Measurements from ENCODE around the gene TANGO6.
"Not testable (repeated sequence)": the region's sequence is repeated elsewhere in the genome, so short reads cannot be mapped to it uniquely, and the experiment has no call there.

TANGO6 gene

DNA sequence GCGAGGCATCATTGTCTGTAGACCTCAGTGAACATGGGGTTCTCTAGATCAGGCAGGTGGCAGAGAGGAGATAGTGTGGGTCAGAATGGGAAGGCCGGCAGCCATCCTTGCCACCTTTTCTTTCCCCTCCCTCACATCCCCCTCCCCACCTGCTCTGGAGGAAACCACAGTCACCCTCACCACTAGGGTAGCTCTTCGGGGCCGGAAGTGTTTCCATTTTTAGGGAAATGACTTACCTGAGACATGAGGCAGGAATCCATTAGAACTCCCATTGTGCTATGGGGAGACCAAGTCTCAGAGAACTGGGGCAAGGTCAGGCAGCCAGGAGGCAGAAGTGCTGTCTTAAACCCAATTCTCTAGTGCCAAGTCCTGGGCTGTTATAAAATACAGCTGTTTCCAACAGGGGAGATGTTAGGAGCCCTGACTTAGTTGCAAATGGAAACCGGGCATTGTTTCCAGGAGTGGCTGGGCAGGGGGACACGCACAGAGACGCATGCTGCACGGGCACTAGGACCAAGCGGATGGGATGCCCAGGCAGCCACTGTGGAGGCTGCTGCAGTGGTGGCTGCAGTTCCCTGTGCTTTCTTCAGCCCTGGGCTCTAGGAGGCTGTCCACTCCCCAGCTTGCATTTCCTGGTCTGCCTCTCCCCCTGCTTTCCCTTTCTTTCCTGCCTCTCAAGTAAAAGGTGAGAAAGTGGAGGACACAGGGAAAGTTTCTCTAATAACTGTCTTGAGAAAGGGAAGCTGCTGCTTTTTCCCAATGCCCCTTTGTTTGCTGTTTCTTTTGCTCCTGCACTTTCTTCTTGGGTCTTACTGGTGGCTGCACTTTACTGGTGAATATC lies 265.0 kb downstream of the TANGO6 start:
- DNase-seq: no peak

DNA sequence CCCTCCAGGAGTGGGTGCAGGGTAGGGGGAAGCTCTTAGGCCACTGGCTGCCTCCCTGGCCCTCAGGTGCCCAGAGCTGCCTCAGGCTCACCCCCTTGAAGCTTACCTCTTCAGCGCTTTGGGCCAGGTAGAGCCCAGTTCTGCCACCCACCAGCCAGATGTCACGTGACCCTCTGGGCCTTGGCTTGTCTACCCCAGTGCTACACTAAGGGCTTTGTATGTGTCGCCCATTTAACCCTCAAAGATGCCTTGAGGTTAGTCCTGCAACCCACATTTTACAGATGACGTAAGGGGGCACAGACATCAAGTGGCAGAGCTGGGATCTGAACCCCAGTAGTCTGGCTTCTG lies 265.5 kb downstream of the TANGO6 start:
- DNase-seq: no peak

DNA sequence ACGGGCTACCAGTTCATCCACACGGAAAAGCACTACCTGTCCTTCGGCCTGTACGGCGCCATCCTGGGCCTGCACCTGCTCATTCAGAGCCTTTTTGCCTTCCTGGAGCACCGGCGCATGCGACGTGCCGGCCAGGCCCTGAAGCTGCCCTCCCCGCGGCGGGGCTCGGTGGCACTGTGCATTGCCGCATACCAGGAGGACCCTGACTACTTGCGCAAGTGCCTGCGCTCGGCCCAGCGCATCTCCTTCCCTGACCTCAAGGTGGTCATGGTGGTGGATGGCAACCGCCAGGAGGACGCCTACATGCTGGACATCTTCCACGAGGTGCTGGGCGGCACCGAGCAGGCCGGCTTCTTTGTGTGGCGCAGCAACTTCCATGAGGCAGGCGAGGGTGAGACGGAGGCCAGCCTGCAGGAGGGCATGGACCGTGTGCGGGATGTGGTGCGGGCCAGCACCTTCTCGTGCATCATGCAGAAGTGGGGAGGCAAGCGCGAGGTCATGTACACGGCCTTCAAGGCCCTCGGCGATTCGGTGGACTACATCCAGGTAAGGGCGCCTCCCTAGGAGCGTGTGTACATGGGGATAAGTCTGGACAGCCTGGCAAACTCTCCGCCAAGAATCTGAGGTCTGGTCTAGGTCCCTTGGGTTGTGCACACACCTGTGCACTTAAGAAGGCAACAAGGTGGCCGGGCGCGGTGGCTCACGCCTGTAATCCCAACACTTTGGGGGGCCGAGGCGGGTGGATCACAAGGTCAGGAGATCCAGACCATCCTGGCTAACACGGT lies 266.3 kb downstream of the TANGO6 start:
- no peak for DNase-seq

DNA sequence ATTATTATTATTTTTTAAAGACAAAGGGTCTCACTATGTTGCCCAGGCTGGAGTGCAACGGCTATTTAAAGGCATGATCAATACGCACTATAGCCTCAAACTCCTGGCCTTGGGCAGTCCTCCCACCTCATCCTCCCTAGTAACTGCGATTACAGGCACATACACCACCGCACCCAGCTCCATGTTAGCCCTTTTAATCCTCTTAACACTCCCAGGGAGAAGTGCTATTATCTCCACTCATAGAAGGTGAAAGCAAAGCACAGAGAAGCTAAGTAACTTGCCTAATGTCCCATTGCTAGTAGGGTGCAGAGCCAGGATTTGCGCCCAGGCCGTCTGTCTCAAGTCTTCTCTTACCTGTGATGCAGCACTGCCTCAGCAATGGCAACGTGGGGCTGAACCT lies 267.1 kb downstream of the TANGO6 start:
- no peak for DNase-seq

DNA sequence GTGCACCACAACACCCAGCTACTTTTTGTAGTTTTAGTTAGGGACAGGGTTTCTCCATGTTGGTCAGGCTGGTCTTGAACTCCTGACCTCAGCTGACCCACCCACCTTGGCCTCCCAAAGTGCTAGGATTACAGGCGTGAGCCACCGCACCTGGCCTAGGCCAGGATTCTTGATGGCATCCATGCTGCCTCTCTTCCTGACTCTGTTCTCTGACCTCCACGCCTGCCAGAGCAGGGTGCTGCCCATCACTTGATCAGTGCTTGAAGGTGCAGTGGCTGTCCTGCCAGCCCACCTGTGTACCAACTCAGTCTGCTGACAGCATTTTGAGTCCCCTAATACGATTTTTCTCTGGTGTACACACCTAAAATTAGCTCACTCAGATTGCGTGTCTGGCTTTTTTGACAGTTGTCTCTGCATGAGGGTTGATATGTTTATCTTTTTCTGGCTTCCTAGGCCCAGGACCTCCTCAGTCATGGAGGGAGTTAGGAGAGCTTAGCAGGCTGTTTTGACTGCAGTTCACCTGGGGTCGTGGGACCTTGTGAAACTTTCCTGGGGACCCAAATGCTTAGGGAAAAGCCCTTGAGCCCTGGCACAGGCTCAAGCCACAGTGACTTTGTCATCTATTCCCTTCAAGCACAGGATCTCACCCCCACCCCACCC lies 268.0 kb downstream of the TANGO6 start:
- no peak for DNase-seq

DNA sequence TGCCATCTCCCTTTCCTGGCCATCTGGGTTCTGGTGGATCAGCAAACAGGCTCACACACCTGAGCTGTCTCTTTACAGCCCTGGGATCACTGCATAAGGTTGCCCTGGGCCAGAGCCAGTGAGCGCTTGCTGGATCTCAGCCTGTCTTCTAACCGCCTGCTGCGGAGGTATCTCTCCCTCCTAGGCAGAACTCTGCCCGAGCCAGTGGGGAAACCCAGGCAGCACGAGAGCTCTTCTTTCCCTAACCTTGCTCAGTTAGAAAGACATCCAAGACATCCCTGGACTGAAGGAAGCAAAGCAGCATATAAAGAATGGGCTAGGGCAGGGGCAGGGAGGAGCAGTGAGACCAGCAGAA lies 268.5 kb downstream of the TANGO6 start:
- no peak for DNase-seq

DNA sequence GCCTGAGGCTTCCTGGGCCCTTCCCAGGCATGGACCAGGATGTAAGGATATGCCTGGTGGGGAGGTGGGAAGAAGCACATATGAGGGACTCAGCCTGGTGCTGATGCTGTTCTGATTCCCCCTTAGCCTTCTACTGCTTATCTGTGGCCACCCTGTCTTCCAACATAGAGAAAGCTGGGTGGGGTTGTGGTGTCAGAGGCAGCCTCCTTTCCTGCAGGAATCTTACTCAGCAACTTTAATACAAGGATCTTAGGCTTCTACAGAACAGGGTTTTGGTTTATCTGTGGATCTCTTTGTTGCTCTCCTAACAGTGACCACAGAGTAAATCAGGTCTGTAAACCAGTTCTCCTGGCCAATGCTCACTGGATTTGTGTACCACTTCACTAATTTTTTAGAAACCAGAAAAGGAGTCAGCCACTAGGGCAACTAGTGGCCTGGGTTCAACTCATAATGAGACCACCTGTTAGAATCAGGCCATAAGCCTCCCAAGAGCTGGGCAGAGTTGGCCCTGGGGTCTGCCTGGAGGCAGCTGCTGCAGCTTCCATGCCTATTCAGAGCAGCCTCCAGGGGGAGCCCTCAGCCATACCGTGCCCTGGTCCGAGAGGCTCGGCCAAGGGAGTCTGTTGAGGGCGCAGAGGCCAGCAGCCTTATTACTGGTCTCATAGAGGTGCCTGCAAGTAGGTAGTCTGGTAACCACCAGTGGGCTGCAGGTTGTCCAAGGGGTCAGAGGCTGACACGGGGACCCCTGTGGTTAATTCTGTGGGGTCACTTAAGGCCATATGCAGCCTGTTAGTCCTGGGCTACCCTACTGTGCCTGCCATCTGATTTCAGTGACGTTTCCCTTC lies 269.2 kb downstream of the TANGO6 start:
- DNase-seq: peak; percentile 80

DNA sequence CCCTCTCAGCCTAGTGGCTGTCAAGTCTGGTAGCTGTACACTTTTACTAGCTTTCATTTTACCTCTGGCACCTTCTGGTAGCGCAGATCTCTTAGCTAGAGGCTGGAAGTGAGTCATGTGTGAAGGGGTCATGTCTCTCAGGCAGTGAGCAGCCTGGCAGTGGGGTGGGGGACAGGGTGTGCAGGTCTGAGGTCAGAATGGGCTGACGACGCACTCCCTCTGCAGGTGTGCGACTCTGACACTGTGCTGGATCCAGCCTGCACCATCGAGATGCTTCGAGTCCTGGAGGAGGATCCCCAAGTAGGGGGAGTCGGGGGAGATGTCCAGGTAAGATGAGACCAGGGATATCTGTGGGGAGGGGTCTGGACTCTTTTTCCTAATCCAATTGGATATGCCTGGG lies 269.9 kb downstream of the TANGO6 start:
- DNase-seq: no peak

DNA sequence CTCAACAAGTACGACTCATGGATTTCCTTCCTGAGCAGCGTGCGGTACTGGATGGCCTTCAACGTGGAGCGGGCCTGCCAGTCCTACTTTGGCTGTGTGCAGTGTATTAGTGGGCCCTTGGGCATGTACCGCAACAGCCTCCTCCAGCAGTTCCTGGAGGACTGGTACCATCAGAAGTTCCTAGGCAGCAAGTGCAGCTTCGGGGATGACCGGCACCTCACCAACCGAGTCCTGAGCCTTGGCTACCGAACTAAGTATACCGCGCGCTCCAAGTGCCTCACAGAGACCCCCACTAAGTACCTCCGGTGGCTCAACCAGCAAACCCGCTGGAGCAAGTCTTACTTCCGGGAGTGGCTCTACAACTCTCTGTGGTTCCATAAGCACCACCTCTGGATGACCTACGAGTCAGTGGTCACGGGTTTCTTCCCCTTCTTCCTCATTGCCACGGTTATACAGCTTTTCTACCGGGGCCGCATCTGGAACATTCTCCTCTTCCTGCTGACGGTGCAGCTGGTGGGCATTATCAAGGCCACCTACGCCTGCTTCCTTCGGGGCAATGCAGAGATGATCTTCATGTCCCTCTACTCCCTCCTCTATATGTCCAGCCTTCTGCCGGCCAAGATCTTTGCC lies 271.1 kb downstream of the TANGO6 start:
- no peak for DNase-seq

DNA sequence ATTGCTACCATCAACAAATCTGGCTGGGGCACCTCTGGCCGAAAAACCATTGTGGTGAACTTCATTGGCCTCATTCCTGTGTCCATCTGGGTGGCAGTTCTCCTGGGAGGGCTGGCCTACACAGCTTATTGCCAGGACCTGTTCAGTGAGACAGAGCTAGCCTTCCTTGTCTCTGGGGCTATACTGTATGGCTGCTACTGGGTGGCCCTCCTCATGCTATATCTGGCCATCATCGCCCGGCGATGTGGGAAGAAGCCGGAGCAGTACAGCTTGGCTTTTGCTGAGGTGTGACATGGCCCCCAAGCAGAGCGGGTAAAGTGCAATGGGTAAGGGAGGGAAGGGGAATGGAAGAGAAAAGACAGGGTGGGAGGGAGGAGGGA lies 271.6 kb downstream of the TANGO6 start:
- no peak for DNase-seq

DNA sequence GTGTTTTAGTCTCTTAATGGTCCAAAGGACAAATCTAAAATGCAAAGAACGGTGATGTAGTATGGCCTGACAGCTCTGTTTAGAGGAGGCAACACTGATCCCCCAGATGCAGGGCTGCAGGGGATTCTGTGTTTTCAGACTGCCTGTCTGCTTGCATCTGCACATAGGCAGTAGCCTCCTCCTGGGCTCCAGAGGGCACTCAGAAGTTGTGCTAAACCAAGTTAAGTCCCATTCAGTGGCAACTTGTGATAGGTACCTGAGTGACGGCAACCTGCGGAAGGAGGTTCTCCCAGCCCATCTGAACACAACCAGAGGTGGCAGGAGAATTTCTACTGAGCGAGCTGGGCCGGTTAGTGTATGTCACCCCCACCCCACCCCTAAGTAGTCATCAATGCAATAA lies 272.0 kb downstream of the TANGO6 start:
- no peak for DNase-seq

DNA sequence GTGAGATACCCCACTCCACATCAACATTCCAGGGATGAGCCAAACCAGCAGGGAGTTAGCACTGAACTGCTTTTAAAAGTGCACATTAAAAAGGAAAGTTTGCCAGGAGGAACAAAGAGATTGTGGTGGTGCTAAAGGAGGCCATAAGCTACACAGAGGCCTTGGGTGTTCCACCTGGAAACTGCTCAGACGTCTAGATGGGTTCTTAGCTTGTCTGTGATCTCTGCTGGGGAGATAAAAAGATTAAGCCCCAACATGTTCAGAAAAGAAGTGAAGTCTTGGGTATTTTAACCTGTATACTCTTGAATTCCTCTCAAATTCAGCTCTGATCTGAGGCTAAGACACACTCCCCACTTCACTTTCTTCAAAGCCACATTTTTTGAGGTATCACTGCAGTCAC lies 272.5 kb downstream of the TANGO6 start:
- no peak for DNase-seq

DNA sequence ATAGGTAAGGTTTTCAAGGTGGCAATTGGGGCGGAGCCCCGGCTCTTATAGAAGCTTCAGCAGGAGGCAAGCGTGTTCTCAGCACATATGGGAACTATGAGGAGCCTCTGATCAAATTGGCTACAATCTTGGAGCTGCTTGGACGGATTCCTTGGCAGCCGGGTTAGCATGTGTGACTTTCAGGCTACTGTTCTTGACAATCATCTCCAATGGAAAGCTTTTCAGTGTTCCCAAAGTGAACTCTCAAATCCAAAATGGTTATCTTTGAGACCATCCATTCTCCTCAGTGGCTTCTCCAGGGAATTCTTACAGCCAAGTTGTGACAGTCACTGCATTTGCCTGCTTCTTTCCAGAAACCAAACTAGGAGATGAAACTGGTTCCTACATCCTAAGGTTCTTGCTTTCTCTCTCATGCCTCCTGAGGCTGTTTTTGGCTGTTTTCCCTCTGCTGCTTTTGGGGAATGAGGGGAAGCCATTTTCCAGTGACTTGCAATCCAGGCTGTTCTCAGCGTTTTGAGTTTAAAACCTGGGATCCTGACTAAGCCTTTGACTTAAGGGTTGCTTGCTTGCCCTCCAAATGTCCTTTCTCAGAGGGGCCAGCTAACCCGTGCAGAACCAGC lies 273.0 kb downstream of the TANGO6 start:
- DNase-seq: no peak

DNA sequence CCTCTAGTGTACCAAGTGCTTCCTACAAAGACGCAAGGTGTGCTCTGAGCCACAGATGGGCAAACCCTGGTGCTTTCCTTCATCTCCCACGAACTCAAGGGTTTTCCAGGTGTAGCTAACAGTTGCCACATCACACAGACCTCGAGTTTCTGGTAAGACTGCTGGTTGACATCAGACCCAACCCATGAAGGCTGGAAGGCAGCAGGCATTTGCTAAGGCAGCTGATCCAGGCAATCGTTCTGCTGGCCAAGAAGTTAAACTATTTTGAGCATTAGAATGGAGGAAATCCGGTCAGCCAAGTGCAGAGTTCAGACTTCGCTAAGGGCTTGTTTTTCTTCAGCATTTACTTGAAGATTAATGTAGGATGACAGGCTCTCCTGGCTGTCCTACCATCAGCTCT lies 273.6 kb downstream of the TANGO6 start:
- DNase-seq: no peak

DNA sequence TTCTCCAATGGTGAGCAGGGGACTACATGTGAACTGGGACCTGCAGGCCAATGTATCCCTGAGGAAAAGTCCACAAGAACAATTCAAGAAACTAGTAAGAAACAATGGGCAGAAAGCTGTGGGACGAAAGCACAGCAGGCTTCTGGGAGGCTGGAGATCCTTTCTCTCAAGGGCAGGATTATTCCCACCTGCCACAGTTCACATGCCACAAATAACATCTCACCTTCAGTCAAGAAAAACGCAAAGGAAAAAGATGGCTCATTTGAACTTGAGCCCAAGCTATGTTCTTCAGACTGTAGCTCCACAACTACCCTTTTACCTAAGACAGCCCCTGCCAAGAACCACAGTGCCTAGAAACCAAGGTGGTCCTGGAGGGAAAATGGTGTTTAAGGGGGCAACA lies 275.1 kb downstream of the TANGO6 start:
- DNase-seq: no peak

DNA sequence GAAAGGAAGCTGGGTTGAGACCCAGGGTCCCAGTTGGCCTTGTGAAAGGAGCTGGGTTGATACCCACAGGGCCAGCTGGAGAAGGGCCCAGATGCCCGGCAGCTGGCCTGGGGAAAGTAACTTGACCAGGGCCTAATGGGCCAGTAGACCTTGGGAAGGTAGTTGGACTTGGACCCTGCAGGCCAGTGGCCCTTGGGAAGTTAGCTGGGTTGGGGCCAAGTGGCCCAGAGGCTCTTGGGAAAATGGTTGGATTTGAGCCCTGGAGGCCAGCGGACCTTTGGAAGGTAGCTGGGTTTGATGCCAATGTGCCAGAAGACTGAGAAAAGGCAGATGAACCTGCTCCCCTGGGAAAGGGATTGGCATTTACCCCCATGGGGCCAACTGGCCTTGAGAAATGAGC lies 275.7 kb downstream of the TANGO6 start:
- no peak for DNase-seq

DNA sequence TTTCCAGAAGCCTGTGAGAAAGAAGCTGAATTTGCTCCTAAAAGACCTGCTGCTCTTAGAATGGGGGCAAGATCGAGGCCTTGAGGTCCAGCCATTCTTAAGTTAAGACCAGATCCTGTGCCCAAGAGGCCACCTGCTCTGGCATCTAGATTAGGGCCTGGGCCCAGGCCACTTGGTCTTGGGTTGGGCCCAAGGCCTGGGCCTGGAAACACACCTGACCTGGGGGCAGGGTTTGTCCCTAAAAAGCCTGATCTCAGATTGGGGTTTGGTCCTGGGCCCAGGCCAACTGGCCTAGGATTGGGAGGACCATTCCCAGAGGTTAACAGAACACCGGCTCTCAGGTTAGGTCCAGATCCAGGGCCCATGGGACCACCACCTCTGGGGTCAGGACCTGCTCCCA lies 276.2 kb downstream of the TANGO6 start:
- no peak for DNase-seq

DNA sequence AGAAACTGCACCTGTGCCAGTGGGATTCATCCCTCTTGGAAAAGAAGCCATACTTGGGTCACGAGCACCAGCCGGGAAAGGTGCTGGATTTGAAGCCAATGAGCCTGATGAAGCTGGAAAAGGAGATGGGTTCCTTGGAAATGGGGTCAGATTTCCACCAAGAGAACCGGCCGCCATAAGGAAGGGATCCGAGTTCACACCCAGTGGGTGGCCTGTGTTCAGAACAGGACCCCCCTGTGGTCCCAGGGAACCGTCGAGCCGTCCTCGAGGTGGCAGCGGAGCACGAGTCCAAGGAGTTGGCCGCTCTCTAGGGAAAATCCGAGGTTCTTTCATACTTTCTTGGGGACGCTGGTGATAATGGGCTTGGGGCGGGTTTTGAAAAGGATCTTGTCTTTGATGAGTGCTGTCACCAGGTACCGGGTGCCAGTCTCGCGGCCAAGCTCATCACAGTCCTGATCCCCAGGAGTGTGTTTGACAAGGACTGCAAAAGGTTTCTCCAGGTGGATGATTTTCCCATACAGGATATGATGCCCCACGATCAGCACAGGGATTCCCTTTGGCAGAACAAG lies 276.8 kb downstream of the TANGO6 start:
- DNase-seq: no peak

DNA sequence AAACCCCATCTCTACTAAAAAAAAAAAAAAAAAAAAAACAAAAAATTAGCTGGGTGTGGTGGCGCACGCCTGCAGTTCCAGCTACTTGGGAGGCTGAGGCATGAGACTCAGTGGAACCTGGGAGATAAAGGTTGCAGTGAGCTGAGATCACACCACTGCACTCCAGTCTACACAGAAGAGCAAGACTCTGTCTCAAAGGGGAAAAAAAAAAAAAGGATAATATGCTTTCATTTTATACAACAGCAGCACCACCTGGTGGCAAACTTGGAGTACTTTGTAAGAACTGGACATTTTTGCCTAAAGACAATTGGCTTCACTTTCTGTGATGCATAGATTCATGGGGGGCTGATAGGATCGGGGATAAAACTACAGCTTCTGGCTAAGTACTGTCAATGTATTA lies 280.6 kb downstream of the TANGO6 start:
- peak; percentile 82 for DNase-seq

DNA sequence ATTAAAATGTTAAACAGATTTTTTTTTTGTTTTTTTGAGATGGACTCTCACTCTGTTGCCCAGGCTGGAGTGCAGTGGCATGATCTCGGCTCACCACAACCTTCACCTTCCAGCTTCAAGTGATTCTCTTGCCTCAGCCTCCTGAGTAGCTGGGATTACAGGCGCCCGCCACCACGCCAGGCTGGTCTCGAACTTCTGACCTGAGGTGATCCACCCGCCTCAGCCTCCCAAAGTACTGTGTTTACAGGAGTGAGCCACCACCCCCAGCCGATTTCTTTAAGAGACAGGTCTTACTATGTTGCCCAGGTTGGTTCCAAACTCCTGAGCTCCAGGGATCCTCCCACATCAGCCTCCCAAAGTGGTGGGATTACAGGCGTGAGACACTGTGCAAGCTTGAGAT lies 281.1 kb downstream of the TANGO6 start:
- not testable (repeated sequence) for DNase-seq

DNA sequence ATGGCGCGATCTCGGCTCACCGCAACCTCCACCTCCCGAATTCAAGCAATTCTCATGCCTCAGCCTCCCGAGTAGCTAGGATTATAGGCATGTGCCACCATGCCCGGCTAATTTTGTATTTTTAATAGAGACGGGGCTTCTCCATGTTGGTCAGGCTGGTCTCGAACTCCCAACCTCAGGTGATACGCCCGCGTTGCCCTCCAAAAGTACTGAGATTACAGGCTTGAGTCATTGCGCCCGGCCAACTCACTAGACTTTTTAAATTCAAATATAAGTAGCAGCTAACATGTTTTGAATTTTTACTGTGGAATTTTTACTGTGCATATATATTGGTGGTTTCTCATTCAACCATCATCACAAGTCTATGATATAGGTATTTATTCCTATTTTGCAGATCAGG lies 281.6 kb downstream of the TANGO6 start:
- DNase-seq: not testable (repeated sequence)

DNA sequence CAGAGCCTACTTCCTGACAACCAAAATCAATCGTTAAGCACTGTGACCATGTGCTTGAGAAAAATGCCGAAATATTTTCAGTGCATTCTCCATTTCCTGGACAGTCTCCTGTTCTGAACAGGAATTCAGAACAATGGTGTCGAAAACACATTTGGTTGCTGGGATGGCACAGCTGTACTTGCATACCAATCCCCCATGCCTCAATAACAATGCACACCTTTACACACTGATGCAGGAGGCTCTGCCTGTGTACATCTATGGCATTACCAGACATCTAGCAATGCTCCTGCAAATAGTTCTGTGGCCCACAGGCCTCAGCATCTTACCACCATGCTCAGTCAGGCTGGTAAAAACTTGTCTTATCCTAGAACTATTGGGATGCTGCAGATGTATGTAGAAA lies 282.9 kb downstream of the TANGO6 start:
- no peak for DNase-seq
